Ishikawa (cell line): ENCODE measurements around the gene TMEM242.

ENCODE experiments used
- CREB1 ChIP-seq: IDR thresholded peaks from 2 replicates; pipeline ENCODE4 v1.6.1; 2012; ENCODE audit warnings: low read depth
- EP300 ChIP-seq: IDR thresholded peaks from 2 replicates; pipeline ENCODE4 v1.6.1; 2012; ENCODE audit warnings: borderline replicate concordance
- FOXM1 ChIP-seq: IDR thresholded peaks from 2 replicates; pipeline ENCODE4 v1.6.1; 2012; ENCODE audit warnings: low read depth, borderline replicate concordance
- RAD21 ChIP-seq: IDR thresholded peaks from 2 replicates; pipeline ENCODE4 v1.6.1; 2012; ENCODE audit warnings: low read depth
- YY1 ChIP-seq: IDR thresholded peaks from 2 replicates; pipeline ENCODE4 v1.6.1; 2012; ENCODE audit warnings: low read depth
- ZBTB7A ChIP-seq: IDR thresholded peaks from 2 replicates; pipeline ENCODE4 v1.6.1; 2012; ENCODE audit warnings: low read depth
- TF ChIP-seq, protein P1 (sequence below): IDR thresholded peaks from 2 replicates; pipeline ENCODE4 v1.6.1; 2012; ENCODE audit warnings: low read depth, mild to moderate bottlenecking

- TF ChIP-seq FOXM1 (no peak), EP300 (no peak), ZBTB7A (no peak), CREB1 (no peak), YY1 (no peak), RAD21 (no peak)
- TF ChIP-seq, protein P1, sequence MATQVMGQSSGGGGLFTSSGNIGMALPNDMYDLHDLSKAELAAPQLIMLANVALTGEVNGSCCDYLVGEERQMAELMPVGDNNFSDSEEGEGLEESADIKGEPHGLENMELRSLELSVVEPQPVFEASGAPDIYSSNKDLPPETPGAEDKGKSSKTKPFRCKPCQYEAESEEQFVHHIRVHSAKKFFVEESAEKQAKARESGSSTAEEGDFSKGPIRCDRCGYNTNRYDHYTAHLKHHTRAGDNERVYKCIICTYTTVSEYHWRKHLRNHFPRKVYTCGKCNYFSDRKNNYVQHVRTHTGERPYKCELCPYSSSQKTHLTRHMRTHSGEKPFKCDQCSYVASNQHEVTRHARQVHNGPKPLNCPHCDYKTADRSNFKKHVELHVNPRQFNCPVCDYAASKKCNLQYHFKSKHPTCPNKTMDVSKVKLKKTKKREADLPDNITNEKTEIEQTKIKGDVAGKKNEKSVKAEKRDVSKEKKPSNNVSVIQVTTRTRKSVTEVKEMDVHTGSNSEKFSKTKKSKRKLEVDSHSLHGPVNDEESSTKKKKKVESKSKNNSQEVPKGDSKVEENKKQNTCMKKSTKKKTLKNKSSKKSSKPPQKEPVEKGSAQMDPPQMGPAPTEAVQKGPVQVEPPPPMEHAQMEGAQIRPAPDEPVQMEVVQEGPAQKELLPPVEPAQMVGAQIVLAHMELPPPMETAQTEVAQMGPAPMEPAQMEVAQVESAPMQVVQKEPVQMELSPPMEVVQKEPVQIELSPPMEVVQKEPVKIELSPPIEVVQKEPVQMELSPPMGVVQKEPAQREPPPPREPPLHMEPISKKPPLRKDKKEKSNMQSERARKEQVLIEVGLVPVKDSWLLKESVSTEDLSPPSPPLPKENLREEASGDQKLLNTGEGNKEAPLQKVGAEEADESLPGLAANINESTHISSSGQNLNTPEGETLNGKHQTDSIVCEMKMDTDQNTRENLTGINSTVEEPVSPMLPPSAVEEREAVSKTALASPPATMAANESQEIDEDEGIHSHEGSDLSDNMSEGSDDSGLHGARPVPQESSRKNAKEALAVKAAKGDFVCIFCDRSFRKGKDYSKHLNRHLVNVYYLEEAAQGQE, result no peak
Observed at GRCh38 chr6:157337751-157338150, 14.4 kb upstream of the TMEM242 start.
